HG03432 (cell line): ENCODE measurements around the gene TRPC4AP.

ENCODE experiments used
- ATAC-seq: cut with Tn5 transposase; IDR thresholded peaks from one replicate; pipeline ENCODE4 v1.9.1; 2021; ENCODE audit warnings: mild to moderate bottlenecking, moderate library complexity; ENCODE audit not compliant: unreplicated experiment

The TRPC4AP gene

GRCh38 chr20:34990661-34991214, 101.9 kb downstream of the TRPC4AP start:
- no peak for ATAC-seq

GRCh38 chr20:34990231-34990630, 102.4 kb downstream of the TRPC4AP start:
- no peak for ATAC-seq

- no peak for ATAC-seq
Observed at GRCh38 chr20:34989670-34990069, 102.9 kb downstream of the TRPC4AP start.

- no peak for ATAC-seq
Observed at GRCh38 chr20:34989118-34989517, 103.5 kb downstream of the TRPC4AP start.

- no peak for ATAC-seq
Observed at GRCh38 chr20:34988191-34988540, 104.4 kb downstream of the TRPC4AP start.

GRCh38 chr20:34987288-34988190, 105.1 kb downstream of the TRPC4AP start:
- ATAC-seq = no peak

- no peak for ATAC-seq
Observed at GRCh38 chr20:34986311-34987287, 106.0 kb downstream of the TRPC4AP start.

GRCh38 chr20:34985461-34986310, 106.9 kb downstream of the TRPC4AP start:
- ATAC-seq = no peak

- no peak for ATAC-seq
Observed at GRCh38 chr20:34984756-34985261, 107.8 kb downstream of the TRPC4AP start.

GRCh38 chr20:34983995-34984735, 108.4 kb downstream of the TRPC4AP start:
- no peak for ATAC-seq

GRCh38 chr20:34983089-34983820, 109.4 kb downstream of the TRPC4AP start:
- ATAC-seq = no peak

GRCh38 chr20:34982270-34983088, 110.1 kb downstream of the TRPC4AP start:
- ATAC-seq = no peak

- ATAC-seq = no peak
Observed at GRCh38 chr20:34980543-34981233, 111.9 kb downstream of the TRPC4AP start.

- ATAC-seq = no peak
Observed at GRCh38 chr20:34979366-34980153, 113.0 kb downstream of the TRPC4AP start.

- ATAC-seq = no peak
Observed at GRCh38 chr20:34978092-34978744, 114.4 kb downstream of the TRPC4AP start.
